ENCODE measurements around the gene ARHGAP31. TPM values are rescaled to one million over a fixed set of nuclear protein-coding genes. Genes with fewer than 3 reads are reported as not detected.

The ARHGAP31 gene
- total and polyA plus RNA-seq, 2 experiments from 2014 or later, result 8.1 to 15.3 TPM

DNA sequence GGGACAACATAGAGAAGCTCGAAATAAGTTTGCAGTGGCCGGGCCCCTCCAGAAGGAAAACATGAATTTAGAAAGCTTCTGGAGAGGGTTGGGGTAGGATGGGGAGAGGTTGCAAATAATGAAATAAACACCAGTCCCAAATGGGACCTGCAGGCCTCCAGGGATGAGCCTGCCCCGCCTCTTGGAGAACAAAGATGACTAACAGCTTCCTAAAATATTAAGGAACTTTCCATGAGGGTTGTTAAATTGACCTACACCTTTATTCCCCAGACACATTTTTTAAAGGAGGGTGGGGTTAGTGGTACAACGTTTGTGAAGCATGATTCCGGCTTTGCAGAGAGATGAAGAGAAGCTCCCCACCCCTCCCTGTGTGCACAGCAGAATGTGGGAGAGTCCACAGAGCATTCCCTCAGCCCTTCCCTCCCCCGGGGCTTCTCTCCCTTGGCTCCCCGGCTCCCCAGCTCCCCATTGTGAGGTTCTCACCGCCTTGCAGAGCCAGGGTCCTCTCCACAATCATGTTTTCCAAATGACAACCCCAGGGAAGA is 84.1 kb downstream of the ARHGAP31 start:
- Histone ChIP-seq H3K79me2 (ENCODE audit: insufficient read depth) (no peaks in the 10 kb centered on the region), H3K9ac (no peak overlapping the region), H3K4me1 (ENCODE audit: insufficient read depth) (no peaks in the 10 kb centered on the region), H3K4me2 (ENCODE audit: unreplicated experiment) (no peak overlapping the region), H3K4me3 (no peak overlapping the region), H4K20me1 (ENCODE audit: insufficient read depth) (no peaks in the 10 kb centered on the region), H3K27me3 (replicated peaks; ENCODE audit: insufficient read depth) (no peaks in the 10 kb centered on the region), H2AFZ (no peak overlapping the region), H3K9me3 (ENCODE audit: low read depth) (no peaks in the 10 kb centered on the region), H3K9me2 (ENCODE audit: insufficient read depth) (no peaks in the 10 kb centered on the region), H3K27ac (no peak overlapping the region), H3K36me3 (ENCODE audit: low read depth) (peaks cover 19% of the 10 kb centered on the region), H3F3A (ENCODE audit: insufficient read depth) (no peaks in the 10 kb centered on the region)
- no peak for TF ChIP-seq EZH2 (IDR thresholded peaks at IDR 0.05; ENCODE audit: insufficient read depth, poor library complexity, severe bottlenecking)
- no peak for TF ChIP-seq EZH2phosphoT487 (IDR thresholded peaks at IDR 0.05; ENCODE audit: insufficient read depth, low read depth)
- in situ Hi-C loops (cut with MboI), result no loop called here
- no peak for DNase-seq
- 87 to 88% methylated on average over 7 to 8 of the region's 8 CpGs for WGBS, 2 experiments (ENCODE audit: low coverage in 1 of 2, low lambda C conversion rate in 2 of 2, missing lambda C conversion rate in 2 of 2)

- H3K9ac ChIP-seq, result no peak overlapping the region
- in situ Hi-C loops (cut with MboI), result no loop called here
- H3K27ac ChIP-seq, result no peak overlapping the region
- H3K79me2 ChIP-seq (ENCODE audit: insufficient read depth), result no peaks in the 10 kb centered on the region
- H3K4me3 ChIP-seq, result no peak overlapping the region
- DNase-seq, result peak; percentile 17
- H3K27me3 ChIP-seq (replicated peaks; ENCODE audit: insufficient read depth), result no peaks in the 10 kb centered on the region
- H3F3A ChIP-seq (ENCODE audit: insufficient read depth), result no peaks in the 10 kb centered on the region
- H3K9me2 ChIP-seq (ENCODE audit: insufficient read depth), result no peaks in the 10 kb centered on the region
- WGBS, 2 experiments (ENCODE audit: low coverage in 1 of 2, low lambda C conversion rate in 2 of 2, missing lambda C conversion rate in 2 of 2), result 86% methylated on average over 3 of the region's 3 CpGs
- no peaks in the 10 kb centered on the region for H4K20me1 ChIP-seq (ENCODE audit: insufficient read depth)
- H3K4me2 ChIP-seq (ENCODE audit: unreplicated experiment), result no peak overlapping the region
- H2AFZ ChIP-seq, result no peak overlapping the region
- TF ChIP-seq EZH2 (IDR thresholded peaks at IDR 0.05; ENCODE audit: insufficient read depth, poor library complexity, severe bottlenecking) (no peak), EZH2phosphoT487 (IDR thresholded peaks at IDR 0.05; ENCODE audit: insufficient read depth, low read depth) (no peak)
- no peaks in the 10 kb centered on the region for H3K4me1 ChIP-seq (ENCODE audit: insufficient read depth)
- H3K9me3 ChIP-seq (ENCODE audit: low read depth), result no peaks in the 10 kb centered on the region
- peaks cover 24% of the 10 kb centered on the region for H3K36me3 ChIP-seq (ENCODE audit: low read depth)
Observed at GRCh38 chr3:119380697-119381096, 86.5 kb downstream of the ARHGAP31 start.

- Histone ChIP-seq H3K9me2 (ENCODE audit: insufficient read depth) (no peaks in the 10 kb centered on the region), H4K20me1 (ENCODE audit: insufficient read depth) (no peaks in the 10 kb centered on the region), H3K4me3 (no peak overlapping the region), H3K36me3 (ENCODE audit: low read depth) (peaks cover 24% of the 10 kb centered on the region; the same call in 1 of the 2 replicates), H3K9ac (no peak overlapping the region), H3K4me2 (ENCODE audit: unreplicated experiment) (no peak overlapping the region), H2AFZ (no peak overlapping the region), H3F3A (ENCODE audit: insufficient read depth) (no peaks in the 10 kb centered on the region), H3K4me1 (ENCODE audit: insufficient read depth) (no peaks in the 10 kb centered on the region), H3K9me3 (ENCODE audit: low read depth) (no peaks in the 10 kb centered on the region), H3K79me2 (ENCODE audit: insufficient read depth) (no peaks in the 10 kb centered on the region), H3K27ac (no peak overlapping the region), H3K27me3 (replicated peaks; ENCODE audit: insufficient read depth) (no peaks in the 10 kb centered on the region)
- DNase-seq, result no peak
- WGBS, 2 experiments (ENCODE audit: low coverage in 1 of 2, low lambda C conversion rate in 2 of 2, missing lambda C conversion rate in 2 of 2), result 95 to 99% methylated on average over 7 of the region's 7 CpGs
- in situ Hi-C loops (cut with MboI), result no loop called here
- TF ChIP-seq EZH2phosphoT487 (IDR thresholded peaks at IDR 0.05; ENCODE audit: insufficient read depth, low read depth) (no peak), EZH2 (IDR thresholded peaks at IDR 0.05; ENCODE audit: insufficient read depth, poor library complexity, severe bottlenecking) (no peak)
Observed at GRCh38 chr3:119382134-119382533, 88.0 kb downstream of the ARHGAP31 start.

- Histone ChIP-seq H4K20me1 (ENCODE audit: insufficient read depth) (no peaks in the 10 kb centered on the region), H3K79me2 (ENCODE audit: insufficient read depth) (no peaks in the 10 kb centered on the region), H3F3A (ENCODE audit: insufficient read depth) (no peaks in the 10 kb centered on the region), H3K9me3 (ENCODE audit: low read depth) (no peaks in the 10 kb centered on the region), H3K27me3 (replicated peaks; ENCODE audit: insufficient read depth) (no peaks in the 10 kb centered on the region), H3K9me2 (ENCODE audit: insufficient read depth) (no peaks in the 10 kb centered on the region), H3K4me2 (ENCODE audit: unreplicated experiment) (no peak overlapping the region), H3K9ac (no peak overlapping the region), H3K4me1 (ENCODE audit: insufficient read depth) (no peaks in the 10 kb centered on the region), H3K36me3 (ENCODE audit: low read depth) (peaks cover 25% of the 10 kb centered on the region), H3K27ac (no peak overlapping the region), H3K4me3 (no peak overlapping the region), H2AFZ (no peak overlapping the region)
- TF ChIP-seq EZH2 (IDR thresholded peaks at IDR 0.05; ENCODE audit: insufficient read depth, poor library complexity, severe bottlenecking) (no peak), EZH2phosphoT487 (IDR thresholded peaks at IDR 0.05; ENCODE audit: insufficient read depth, low read depth) (no peak)
- no peak for DNase-seq
- in situ Hi-C loops (cut with MboI), result no loop called here
- WGBS, 2 experiments (ENCODE audit: low coverage in 1 of 2, low lambda C conversion rate in 2 of 2, missing lambda C conversion rate in 2 of 2), result 86 to 88% methylated on average over 8 of the region's 8 CpGs
Observed at GRCh38 chr3:119388577-119388976, 94.4 kb downstream of the ARHGAP31 start.

Measured in GM23248 (cell line).